NCI-H748 (cell line): ENCODE results near the gene SURF1.
"Not testable (repeated sequence)": the region's sequence is repeated elsewhere in the genome, so short reads cannot be mapped to it uniquely, and the experiment has no call there.

ENCODE experiments used
- DNase-seq: peaks from one replicate; lab custom pipeline; 2025; ENCODE audit not compliant: unreplicated experiment; lab: John Stamatoyannopoulos, UW

The SURF1 gene

GRCh38 chr9:133346021-133346785 is 10.1 kb downstream of the SURF1 start:
- DNase-seq = no peak

GRCh38 chr9:133345596-133345995 is 10.7 kb downstream of the SURF1 start:
- no peak for DNase-seq

GRCh38 chr9:133344979-133345378 is 11.3 kb downstream of the SURF1 start:
- no peak for DNase-seq

- DNase-seq = no peak
Observed at GRCh38 chr9:133344071-133344470, 12.2 kb downstream of the SURF1 start.

- no peak for DNase-seq
Observed at GRCh38 chr9:133342570-133342969, 13.7 kb downstream of the SURF1 start.

GRCh38 chr9:133342069-133342406 is 14.2 kb downstream of the SURF1 start:
- no peak for DNase-seq

- no peak for DNase-seq
Observed at GRCh38 chr9:133341369-133342068, 14.8 kb downstream of the SURF1 start.

GRCh38 chr9:133340916-133341315 is 15.4 kb downstream of the SURF1 start:
- no peak for DNase-seq

GRCh38 chr9:133340256-133340655 is 16.0 kb downstream of the SURF1 start:
- DNase-seq = no peak

GRCh38 chr9:133339641-133340040 is 16.6 kb downstream of the SURF1 start:
- no peak for DNase-seq

- peak; percentile 95 for DNase-seq
Observed at GRCh38 chr9:133335924-133336811, 20.1 kb downstream of the SURF1 start, which contains the start of gene SURF6. SURF6 (minus strand) TSS chr9:133336188; CDS start chr9:133336132, 56 bp downstream.

- DNase-seq = not testable (repeated sequence)
Observed at GRCh38 chr9:133334888-133335287, 21.4 kb downstream of the SURF1 start.

- no peak for DNase-seq
Observed at GRCh38 chr9:133334161-133334560, 22.1 kb downstream of the SURF1 start.

GRCh38 chr9:133333566-133333965 is 22.7 kb downstream of the SURF1 start:
- DNase-seq = no peak

GRCh38 chr9:133333011-133333410 is 23.3 kb downstream of the SURF1 start:
- no peak for DNase-seq

- DNase-seq = no peak
Observed at GRCh38 chr9:133332381-133332730, 23.9 kb downstream of the SURF1 start.

GRCh38 chr9:133331641-133332380 is 24.5 kb downstream of the SURF1 start:
- no peak for DNase-seq

GRCh38 chr9:133331221-133331620 is 25.1 kb downstream of the SURF1 start:
- DNase-seq = no peak

- DNase-seq = peak; percentile 32
Observed at GRCh38 chr9:133329306-133330156, 26.8 kb downstream of the SURF1 start.
